Neural progenitor cell (in vitro differentiated cells): ENCODE measurements around the gene BTBD16.

Source experiments
- EZH2phosphoT487 ChIP-seq: fragments of 200-600 bp; sonication (generic); IDR thresholded peaks from 2 replicates; pipeline ENCODE4 v1.6.1; 2017; ENCODE audit warnings: antibody characterized with exemption
- TF ChIP-seq, protein P1 (sequence below): fragments of 200-600 bp; sonication (generic); IDR thresholded peaks from 2 replicates; pipeline ENCODE4 v1.5.1; 2017; ENCODE audit warnings: antibody characterized with exemption, mild to moderate bottlenecking

- TF ChIP-seq, protein P1, sequence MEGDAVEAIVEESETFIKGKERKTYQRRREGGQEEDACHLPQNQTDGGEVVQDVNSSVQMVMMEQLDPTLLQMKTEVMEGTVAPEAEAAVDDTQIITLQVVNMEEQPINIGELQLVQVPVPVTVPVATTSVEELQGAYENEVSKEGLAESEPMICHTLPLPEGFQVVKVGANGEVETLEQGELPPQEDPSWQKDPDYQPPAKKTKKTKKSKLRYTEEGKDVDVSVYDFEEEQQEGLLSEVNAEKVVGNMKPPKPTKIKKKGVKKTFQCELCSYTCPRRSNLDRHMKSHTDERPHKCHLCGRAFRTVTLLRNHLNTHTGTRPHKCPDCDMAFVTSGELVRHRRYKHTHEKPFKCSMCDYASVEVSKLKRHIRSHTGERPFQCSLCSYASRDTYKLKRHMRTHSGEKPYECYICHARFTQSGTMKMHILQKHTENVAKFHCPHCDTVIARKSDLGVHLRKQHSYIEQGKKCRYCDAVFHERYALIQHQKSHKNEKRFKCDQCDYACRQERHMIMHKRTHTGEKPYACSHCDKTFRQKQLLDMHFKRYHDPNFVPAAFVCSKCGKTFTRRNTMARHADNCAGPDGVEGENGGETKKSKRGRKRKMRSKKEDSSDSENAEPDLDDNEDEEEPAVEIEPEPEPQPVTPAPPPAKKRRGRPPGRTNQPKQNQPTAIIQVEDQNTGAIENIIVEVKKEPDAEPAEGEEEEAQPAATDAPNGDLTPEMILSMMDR = no peak
- no peak for TF ChIP-seq EZH2phosphoT487
Measured at GRCh38 chr10:122362621-122363020, 91.5 kb downstream of the BTBD16 start.
